ENCODE data around the gene PABPC1L. TPM values are rescaled to one million over a fixed set of nuclear protein-coding genes. Genes with fewer than 3 reads are reported as not detected.

PABPC1L gene
- total RNA-seq, 1 experiment from 2014 or later = 83.5 TPM

- WGBS (ENCODE audit: extremely low coverage, insufficient read length, low lambda C conversion rate) = no CpG with 5 or more reads among the region's 2 CpGs
- no peak overlapping the region for H3K23ac ChIP-seq (ENCODE audit: insufficient read length, low read depth, low read length)
- H4K91ac ChIP-seq (ENCODE audit: insufficient read length, low read depth, low read length) = no peak overlapping the region
- no peak overlapping the region for H4K5ac ChIP-seq (ENCODE audit: insufficient read length, low read depth, low read length)
- no peak for DNase-seq
- no peak overlapping the region for H2BK20ac ChIP-seq (ENCODE audit: low read depth, low read length, poor library complexity, severe bottlenecking)
- no peaks in the 10 kb centered on the region for H3K4me1 ChIP-seq (ENCODE audit: insufficient read depth, low read length)
- H3K4ac ChIP-seq (ENCODE audit: low read depth, low read length) = no peak overlapping the region
- no peaks in the 10 kb centered on the region for H3K23me2 ChIP-seq (ENCODE audit: insufficient read length, low read depth, low read length, poor library complexity, severe bottlenecking)
- H3K27me3 ChIP-seq (ENCODE audit: insufficient read depth, low read length) = no peaks in the 10 kb centered on the region
- Mint-ChIP-seq H3K27me3 (ENCODE audit: low read depth) (no peaks in the 10 kb centered on the region), H3K36me3 (ENCODE audit: insufficient read depth in 1 of 3, low read depth in 3 of 3) (peaks cover 13 to 65% (median 58%) of the 10 kb centered on the region in 3 experiments; a peak in 6 of 7 replicates), H3K9me3 (no peaks in the 10 kb centered on the region), H3K4me3 (no peak overlapping the region), H3K27ac (no peak overlapping the region), H3K4me1 (no peaks in the 10 kb centered on the region)
- no peak overlapping the region for H3K4me2 ChIP-seq (ENCODE audit: insufficient read depth, insufficient read length, low read length)
- no peak overlapping the region for H2BK120ac ChIP-seq (ENCODE audit: low read depth, low read length, poor library complexity, severe bottlenecking)
- H3K27ac ChIP-seq (ENCODE audit: insufficient read length, low read depth, low read length) = no peak overlapping the region
- no peak overlapping the region for H3K56ac ChIP-seq (ENCODE audit: insufficient read length, low read depth, low read length)
- H3K79me1 ChIP-seq (ENCODE audit: insufficient read depth, low read depth, low read length, poor library complexity, severe bottlenecking) = no peaks in the 10 kb centered on the region
- no peak overlapping the region for H2BK5ac ChIP-seq (ENCODE audit: insufficient read length, low read length)
- H3T11ph ChIP-seq (ENCODE audit: low read length) = no peak overlapping the region
- no peak overlapping the region for H4K8ac ChIP-seq (replicated peaks; ENCODE audit: insufficient read length, low read depth, low read length)
- no peaks in the 10 kb centered on the region for H4K20me1 ChIP-seq (ENCODE audit: control insufficient read depth, insufficient read depth, insufficient read length)
- H3K9ac ChIP-seq (ENCODE audit: extremely low read depth, insufficient read length, low read length) = no peak overlapping the region
- H2AK5ac ChIP-seq (ENCODE audit: insufficient read length, low read length) = no peak overlapping the region
- H2AFZ ChIP-seq (ENCODE audit: low read length) = no peak overlapping the region
- TF ChIP-seq, protein P1, sequence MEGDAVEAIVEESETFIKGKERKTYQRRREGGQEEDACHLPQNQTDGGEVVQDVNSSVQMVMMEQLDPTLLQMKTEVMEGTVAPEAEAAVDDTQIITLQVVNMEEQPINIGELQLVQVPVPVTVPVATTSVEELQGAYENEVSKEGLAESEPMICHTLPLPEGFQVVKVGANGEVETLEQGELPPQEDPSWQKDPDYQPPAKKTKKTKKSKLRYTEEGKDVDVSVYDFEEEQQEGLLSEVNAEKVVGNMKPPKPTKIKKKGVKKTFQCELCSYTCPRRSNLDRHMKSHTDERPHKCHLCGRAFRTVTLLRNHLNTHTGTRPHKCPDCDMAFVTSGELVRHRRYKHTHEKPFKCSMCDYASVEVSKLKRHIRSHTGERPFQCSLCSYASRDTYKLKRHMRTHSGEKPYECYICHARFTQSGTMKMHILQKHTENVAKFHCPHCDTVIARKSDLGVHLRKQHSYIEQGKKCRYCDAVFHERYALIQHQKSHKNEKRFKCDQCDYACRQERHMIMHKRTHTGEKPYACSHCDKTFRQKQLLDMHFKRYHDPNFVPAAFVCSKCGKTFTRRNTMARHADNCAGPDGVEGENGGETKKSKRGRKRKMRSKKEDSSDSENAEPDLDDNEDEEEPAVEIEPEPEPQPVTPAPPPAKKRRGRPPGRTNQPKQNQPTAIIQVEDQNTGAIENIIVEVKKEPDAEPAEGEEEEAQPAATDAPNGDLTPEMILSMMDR (conservative IDR thresholded peaks at IDR 0.05) = no peak
- no peak overlapping the region for H3K14ac ChIP-seq (ENCODE audit: insufficient read depth, low read length)
- H3K79me2 ChIP-seq (ENCODE audit: insufficient read depth, low read length) = no peaks in the 10 kb centered on the region
- H2BK15ac ChIP-seq (ENCODE audit: low read depth, low read length) = no peak overlapping the region
- H2BK12ac ChIP-seq (ENCODE audit: insufficient read length, low read depth, low read length) = no peak overlapping the region
- no peaks in the 10 kb centered on the region for H3K9me3 ChIP-seq (ENCODE audit: control insufficient read depth, low read depth, low read length)
- H3K18ac ChIP-seq (ENCODE audit: insufficient read length, low read depth, low read length) = no peak overlapping the region
Measured at GRCh38 chr20:44979090-44979621, 69.3 kb downstream of the PABPC1L start.
